Glomerular visceral epithelial cell (primary cell): ENCODE measurements around the gene ZNF705A.
"Not testable (repeated sequence)": the region's sequence is repeated elsewhere in the genome, so short reads cannot be mapped to it uniquely, and the experiment has no call there.

Experiments
- DNase-seq: peaks from one replicate; pipeline ENCODE4 v3.0.0-alpha.2; 2016; ENCODE audit errors: extremely low spot score

Gene ZNF705A

DNA sequence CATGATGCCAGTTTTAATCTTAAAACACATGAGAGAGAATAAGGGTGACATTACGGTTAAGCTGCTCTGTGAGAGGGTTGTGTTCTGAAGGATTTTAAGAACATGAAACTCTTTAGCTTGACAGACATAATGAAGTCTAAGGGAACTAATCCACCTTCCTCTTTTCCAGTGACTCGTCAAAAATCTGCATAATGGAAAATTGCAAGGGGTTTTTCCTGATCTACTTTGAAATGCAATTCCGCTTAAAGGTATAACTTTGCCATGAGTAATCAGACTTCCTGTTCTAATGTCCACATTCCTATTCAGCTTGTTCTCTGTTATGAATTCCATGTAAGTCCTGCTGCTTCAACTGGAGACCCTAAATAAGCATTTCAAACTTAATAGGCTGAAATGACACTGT is at the start of gene ZNF705A:
TSS of gene ZNF705A (plus strand) at position 171 of the 400 bp plus-strand sequence. CDS start 15,611 bp downstream, outside the sequence.
- peak; percentile 56 for DNase-seq

DNA sequence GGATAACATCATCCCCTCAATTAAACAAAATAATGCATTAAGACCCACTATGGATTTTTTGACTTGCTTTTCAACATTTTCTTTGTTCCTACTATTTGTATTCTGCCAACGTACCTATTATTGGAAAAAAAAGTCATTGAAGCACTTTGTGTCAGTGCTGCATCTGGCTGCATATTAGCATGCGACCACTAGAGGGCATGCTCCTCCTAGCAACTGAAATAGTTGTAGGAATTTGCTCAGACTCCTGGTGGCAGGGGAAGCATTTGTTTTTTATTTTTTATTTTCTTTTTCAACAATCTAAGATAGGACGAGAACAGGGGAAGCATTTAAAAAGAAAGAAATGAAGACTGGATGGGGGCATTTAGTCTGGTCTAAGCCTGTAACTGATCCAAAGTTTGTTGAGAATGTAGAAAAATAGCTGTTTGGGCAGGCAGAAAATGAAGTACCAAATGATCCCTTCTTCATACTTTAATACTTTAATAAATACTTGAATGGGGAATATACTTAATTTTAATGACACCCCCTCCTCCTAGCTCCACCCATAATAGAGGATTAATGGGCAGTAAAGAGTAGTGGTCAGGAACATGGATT is 47.9 kb upstream of the ZNF705A start:
- peak; percentile 75 for DNase-seq

DNA sequence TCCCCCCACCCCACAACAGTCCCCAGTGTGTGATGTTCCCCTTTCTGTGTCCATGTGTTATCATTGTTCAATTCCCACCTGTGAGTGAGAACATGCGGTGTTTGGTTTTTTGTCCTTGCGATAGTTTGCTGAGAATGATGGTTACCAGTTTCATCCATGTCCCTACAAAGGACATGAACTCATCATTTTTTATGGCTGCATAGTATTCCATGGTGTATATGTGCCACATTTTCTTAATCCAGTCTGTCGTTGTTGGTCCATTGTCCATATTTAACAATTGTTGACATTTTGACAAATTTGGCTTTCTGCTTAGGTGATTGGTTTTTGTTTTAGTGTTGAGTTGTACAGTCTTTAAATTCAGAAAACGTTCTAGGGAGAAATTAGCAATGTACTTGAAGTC is 43.7 kb upstream of the ZNF705A start:
- DNase-seq, result not testable (repeated sequence)

DNA sequence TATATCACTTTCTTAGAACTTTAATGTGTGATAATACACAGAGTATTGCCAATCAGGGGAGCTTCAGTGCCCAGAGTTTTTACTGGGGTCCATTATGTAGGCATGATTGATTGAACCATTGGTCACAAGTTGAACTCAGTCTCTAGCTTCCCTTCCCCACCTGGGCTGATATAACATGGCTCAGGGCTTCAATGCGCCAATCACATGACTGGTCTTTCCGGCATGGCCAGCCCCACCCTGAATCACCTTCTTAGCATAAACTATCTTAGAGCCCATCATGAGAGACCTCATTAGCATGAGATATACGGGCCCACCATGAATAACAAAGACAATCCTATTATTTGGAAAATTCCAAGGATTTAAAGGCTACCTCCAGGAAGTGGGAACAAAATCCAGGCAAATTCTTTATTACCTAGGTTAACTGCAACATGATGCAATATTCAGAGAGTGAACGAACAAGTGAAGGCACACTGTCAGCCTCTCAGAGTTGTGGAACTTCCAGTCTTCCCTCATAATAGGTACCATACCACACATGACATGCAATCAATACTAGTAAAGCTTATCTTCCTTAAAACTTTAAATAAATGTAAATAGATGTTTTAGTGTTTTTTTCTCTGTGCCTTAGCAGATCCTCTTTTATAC is 36.6 kb upstream of the ZNF705A start:
- no peak for DNase-seq

DNA sequence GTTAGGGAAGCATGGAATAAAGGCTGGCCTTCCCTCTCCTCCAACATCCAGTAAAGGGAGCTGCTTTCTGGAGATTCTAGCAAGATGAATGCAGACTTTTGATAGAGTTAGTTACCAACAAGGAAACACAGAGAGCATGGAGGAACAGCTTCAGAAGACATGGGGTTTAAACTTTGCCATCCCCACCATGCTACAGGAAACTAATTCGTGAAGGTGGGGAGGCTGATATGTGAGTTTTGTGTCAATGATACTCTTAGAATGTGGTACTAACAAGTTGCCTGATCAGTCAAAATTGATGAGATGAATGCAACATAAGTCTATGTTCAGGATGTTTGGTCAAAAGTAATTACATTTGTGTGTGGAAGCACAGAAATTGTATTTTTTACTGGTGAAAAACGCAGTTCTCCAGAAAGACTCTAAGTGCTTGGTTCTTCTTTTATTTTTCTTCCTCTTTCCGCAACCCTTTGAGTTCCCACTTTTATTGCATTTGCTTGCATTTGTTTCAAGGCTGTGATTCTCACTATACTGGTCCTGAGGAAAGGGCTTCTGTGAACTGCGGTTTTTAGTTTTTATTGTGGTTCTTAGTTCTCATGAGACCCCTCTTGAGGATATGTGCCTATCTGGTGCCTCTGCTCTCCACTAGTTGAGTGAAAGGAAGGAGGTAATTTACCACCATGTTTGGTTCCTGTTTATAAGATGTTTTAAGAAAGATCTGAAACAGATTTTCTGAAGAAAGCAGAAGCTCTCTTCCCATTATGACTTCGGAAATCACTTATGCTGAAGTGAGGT is 33.5 kb upstream of the ZNF705A start, which contains the start of gene CLEC4A:
TSS of gene CLEC4A (plus strand) at position 494 of the 789 bp plus-strand sequence. CDS start at position 756, 262 bp downstream.
- DNase-seq, result no peak

DNA sequence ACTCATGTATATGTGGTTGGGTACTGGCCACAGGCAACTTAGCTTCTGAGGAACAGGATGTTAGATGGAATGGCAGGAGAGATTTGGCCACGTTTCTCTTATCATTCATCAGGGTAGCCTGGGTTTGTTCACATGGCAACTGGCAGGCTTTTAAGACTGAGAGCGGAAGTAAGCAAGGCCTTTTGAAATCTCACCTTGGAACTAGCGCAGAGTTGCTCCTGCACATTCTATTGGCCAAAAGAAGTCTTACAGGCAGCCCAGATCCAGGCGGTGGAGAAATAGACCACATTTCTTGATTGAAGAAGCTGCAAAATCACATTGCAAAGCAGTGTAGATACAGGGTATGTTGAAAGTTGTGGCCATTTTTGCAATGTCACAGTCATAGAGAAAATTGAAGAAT is 29.7 kb upstream of the ZNF705A start:
- no peak for DNase-seq

DNA sequence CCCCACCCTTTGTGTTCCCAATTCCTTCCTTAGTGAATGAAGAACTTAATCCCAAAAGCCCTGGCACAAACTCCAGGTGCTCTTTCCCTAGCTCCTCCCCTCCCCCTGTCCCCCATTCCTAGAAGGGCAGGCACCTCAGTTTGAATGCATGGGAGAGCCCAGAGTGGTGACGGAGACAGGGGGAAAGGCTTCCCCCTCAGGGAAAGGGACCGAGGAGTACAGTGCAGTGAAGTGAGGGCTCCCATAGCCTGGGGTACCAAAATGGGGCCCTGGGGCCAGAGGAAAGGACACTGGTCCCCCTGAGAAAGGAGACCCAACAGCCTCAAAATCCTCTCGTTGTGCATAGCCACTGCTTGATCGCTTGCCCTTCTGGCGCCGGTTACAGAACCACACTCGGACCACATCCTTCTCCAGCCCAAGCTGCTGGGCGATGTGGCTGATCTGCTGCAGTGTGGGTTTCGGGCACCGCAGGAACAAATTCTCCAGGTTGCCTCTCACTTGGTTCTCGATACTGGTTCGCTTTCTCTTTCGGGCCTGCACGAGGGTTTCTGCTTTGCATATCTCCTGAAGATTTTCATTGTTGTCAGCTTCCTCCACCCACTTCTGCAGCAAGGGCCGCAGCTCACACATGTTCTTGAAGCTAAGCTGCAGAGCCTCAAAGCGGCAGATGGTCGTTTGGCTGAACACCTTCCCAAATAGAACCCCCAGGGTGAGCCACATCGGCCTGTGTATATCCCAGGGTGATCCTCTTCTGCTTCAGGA is 23.0 kb upstream of the ZNF705A start:
- DNase-seq, result not testable (repeated sequence)

DNA sequence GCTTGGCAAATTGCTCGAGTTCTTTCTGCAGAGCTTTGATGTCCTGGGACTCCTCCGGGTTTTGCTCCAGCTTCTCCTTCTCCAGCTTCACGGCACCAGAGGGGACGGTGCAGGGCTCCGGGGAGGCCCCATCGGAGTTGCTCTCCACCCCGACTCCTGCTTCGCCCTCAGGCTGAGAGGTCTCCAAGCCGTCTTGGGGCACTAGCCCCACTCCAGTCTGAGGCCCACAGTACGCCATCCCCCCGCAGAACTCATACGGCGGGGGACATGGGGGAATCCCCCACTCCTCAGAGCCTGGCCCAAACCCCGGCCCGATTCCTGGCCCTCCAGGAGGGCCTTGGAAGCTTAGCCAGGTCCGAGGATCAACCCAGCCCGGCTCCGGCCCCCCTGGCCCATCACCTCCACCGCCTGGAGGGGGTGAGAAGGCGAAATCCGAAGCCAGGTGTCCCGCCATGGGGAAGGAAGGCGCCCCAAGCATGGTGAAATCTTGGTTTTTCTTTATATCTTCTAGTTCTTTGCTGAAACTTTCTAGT is 22.4 kb upstream of the ZNF705A start:
- DNase-seq, result not testable (repeated sequence)

DNA sequence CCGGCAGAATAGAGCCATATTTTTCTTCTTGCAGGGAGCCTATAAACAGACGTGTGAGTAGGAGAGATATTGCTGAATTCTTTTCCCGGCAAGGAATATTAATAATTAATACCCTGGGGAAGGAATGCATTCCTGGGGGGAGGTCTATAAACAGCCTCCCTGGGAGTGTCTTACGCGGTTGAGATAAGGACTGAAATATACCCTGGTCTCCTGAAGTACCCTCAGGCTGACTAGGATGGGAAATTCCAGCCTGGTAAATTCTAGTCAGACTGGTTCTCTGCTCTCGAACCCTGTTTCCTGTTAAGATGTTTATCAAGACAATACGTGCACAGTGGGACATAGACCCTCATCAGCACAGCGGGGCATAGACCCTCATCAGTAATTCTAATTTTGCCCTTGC is 15.2 kb upstream of the ZNF705A start:
- not testable (repeated sequence) for DNase-seq

DNA sequence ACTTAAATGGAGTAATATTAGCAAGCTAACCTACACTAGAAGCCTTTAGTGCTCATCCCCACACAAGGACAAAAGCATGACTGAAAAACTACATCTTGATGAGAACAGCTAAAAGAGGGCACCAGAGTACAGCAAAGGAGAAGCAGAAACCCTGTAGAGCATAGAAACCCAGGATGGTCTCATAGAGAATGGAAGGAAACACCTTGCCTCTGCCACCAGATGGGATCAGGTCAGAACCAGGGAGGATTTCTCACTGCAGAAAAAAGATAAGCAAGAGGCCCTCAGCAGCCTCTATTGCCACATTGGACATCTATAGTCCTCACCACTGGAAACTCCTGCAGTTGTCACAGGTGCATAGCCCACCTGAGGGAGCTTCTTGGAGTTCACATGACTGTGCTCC is 13.6 kb upstream of the ZNF705A start:
- no peak for DNase-seq

DNA sequence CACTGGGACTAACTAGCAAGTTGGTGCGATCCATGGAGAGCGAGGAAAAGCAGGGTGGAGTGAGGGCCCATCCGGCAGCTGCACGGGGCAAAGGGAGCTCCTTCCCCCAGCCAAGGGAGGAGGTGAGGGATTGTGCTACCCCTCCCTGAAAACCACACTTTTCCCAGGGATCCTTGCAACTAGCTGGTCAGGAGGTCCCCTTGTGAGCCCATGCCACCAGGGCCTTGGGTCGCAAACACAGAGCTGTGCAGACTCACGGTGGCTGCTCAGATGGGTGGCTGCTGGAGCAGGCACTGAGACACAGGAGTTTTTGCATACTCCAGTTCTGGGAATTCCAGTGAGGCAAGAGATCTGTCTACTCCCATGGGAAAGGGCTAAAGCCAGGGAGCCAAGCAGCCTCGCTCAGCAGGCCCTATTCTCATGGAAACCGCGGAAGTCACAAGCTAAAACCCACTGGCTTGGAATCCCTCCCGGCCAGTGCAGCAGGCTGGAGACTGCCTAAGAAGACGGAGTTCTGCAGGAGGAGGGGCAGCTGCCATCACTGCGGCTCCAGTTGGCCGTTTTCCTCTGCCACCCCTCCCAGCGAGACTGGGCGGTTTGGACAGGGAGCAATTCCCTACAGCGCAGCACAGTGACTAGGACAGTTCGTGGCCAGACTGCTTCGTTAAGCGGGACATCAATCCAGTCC is 10.9 kb upstream of the ZNF705A start:
- DNase-seq, result peak; percentile 71

DNA sequence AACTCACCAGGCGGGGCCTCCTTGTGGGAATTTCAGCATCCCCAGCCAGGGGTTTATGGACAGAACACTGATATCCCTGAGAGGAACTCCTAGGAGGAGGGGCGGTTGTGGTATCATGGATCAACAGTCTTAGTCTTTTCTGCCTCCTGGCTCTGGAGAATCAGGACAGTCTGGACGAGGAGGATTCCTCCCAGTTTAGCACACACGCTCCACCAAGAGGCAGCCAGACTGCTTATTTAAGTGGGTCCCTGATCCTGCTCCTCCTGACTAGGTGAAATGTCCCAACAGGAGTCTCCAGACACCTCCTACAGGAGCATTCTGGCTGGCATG is 10.4 kb upstream of the ZNF705A start:
- DNase-seq, result no peak

DNA sequence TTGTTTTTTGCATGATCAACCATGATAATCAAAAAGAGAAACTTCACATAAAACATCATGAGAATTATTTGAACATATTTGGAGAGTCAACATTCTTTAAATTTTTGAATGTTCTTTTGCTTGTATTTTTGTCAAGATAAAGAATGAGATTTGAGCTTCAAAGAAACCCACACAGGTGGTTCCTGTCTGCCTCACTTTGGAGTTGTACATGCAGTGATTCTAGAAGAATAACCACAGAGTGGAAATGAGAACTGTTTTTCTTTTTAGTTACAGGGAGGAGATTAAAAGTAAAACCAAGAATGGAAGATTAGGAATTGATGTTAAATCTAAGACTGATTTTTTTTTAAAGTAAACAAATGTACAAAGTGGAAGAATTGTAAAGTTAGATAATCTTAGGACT is 2.3 kb upstream of the ZNF705A start:
- no peak for DNase-seq

DNA sequence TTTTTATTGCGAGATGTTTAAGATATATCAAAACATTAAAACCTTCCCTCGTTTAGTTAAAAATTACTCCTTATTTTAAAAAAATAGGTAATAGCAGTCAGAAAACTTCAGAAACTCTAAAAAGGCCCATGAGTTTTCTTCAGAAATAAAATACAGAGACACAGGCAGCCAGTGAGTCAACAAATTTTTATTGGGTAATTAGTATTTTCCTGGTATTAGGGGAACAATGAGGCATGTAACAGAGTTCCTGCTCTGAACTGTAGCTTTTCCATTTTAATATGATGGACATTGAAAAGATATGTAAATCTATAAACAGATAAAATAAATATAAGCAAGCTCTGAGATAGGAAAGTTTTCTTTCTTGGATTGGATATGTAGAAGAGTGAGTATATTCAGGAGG is 399 bp upstream of the ZNF705A start:
- peak; percentile 5 for DNase-seq

DNA sequence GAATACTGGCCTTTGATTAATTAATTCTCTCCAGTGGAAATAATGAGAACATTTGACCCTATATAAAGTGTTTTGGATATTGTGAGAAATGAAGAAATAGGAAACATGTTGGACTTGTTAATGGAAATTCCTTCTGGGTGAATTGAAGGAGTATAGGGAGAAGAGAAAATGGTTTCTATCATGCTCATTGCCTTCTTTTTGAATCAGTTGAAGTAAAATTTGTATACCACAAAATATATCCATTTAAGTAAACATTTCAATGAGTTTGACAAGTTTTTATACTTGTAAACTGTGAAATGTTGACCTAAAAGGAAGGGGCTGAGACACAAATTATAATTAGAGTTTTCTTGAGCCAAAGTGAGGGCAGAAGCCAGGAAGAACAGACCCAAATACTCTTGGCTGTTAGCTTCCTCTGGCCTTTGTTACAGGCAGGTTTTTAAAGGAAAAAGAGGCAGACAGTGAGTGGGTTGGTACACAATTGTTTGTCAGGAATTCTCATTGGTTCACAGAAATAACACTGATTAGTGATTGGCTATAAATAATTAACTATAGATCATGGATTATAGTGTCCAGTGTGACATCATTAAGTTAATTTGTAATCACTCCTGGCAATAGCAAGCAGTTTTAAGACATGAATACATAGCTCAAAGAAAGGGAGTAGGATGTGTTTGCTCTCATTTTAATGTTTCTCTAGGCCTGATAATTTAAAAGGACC is 826 bp downstream of the ZNF705A start:
- DNase-seq, result peak; percentile 72

DNA sequence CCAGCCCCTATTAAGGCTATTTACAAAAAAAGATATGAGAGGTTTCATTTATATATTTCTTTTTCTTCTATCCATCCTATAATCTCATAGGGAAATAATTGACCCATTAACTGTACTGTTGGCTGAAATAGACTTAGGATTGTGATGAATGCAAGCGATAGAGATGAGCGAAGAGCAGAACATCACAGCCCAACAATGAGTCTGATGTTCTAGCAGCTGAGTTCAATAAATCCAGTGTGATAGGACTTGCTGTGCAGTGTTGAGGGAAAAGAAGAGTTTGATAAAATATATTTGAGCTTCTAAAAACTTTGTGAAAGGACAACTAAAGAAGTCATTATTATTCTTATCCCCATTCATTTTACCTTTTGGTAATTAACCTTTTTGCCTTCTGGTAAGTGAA is 16.1 kb downstream of the ZNF705A start:
- DNase-seq, result not testable (repeated sequence)

DNA sequence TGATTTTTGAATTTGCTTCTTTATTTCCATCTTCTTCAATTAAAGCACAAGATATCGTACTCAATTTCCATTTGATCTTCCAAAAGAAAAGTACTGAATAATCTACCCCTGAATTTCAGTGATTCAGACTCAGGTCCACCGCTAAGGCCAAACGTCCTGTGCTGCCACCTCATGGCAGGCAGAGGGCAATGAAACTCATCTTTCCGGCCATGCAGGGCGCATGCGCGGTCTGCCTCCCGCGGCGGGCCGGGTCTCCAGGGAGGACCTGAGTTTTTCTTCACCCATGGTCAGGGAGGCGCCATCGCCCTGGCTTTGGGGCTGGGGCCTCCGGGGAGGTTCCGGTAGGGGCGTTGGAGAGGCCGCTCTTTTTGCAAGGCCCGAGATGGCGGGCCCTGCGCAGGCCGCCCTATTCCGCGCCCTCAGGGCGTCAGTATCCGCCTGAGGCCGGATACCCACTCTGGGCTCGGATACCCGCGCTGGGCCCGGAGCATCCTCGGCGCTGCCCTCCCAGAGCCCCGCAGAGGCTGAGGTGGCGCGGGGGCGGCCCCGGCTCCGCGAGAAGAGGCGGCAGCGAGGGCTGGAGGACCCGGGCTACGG is 23.3 kb downstream of the ZNF705A start:
- DNase-seq, result peak; percentile 59

DNA sequence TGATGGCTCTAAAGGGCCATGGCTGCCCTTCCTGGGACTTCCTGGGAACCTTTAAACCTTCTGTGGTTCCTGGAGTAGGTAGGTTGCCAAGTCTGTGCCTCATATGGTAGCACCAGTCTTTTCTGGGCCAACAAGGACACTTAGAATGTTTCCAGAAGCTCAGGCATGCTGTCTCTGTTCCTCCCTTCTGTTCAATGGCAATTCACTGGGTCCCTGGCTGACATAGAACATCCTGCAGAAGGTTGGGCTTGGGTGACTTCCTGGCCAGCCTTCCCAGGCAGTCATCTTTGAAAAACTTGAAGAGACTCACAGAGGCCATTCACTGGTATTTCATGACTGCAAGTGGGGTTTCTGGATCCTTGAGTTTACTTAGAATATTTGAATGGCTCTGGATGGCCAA is 24.5 kb downstream of the ZNF705A start:
- DNase-seq, result not testable (repeated sequence)

DNA sequence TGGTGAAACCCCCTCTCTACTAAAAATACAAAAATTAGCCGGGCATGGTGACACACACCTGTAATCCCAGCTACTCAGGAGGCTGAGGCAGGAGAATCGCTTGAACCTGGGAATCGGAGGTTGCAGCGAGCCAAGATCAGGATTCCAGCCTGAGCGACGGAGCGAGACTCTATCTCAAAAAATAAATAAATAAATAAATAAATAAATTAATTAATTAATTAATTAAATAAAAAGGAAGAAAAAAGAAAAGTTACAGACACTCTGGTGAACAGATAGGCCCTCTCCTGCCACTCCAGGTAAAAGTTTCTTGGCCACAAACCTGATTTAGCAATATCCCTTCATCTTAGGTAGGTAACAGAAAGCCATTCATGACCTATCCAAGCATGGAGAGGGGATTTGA is 26.1 kb downstream of the ZNF705A start:
- not testable (repeated sequence) for DNase-seq

DNA sequence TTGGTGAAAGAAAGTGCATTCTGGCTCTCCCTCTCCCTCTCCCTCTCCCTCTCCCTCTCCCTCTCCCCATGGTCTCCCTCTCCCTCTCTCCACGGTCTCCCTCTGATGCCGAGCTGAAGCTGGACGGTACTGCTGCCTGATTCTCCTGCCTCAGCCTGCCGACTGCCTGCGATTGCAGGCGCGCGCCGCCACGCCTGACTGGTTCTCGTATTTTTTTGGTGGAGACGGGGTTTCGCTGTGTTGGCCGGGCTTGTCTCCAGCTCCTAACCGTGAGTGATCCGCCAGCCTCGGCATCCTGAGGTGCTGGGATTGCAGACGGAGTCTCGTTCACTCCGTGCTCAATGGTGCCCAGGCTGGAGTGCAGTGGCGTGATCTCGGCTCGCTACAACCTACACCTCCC is 26.5 kb downstream of the ZNF705A start:
- not testable (repeated sequence) for DNase-seq
